22Rv1 (cell line): ENCODE data around the gene LYPD3.

Experiments used
- ZFX ChIP-seq: fragments of 450-650 bp; IDR thresholded peaks from 2 replicates; pipeline ENCODE4 v1.6.1; 2017; ENCODE audit warnings: antibody characterized with exemption, borderline replicate concordance
- TF ChIP-seq, protein P1 (sequence below): fragments of 450-650 bp; IDR thresholded peaks from 2 replicates; pipeline ENCODE4 v1.5.1; 2017; ENCODE audit warnings: mild to moderate bottlenecking

DNA sequence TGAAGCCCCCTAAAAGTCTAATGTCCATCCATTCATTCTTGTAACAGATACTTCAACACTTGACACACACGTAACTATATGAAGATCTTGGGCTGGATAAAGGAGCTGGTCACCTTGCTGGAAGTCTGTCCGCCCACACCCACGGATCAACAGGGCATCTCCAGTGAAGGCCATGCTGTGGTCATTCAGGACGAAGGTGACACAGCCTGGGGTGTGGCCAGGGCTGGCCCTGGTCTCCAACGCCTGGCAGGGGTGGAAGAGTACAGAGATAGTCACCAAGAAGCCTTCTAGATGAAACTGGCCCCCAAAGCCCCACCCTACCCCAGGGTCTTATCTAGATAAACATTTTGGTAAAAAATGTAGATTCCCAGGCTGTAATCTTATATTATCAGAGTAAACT, 45.9 kb upstream of the LYPD3 start:
- TF ChIP-seq, protein P1, sequence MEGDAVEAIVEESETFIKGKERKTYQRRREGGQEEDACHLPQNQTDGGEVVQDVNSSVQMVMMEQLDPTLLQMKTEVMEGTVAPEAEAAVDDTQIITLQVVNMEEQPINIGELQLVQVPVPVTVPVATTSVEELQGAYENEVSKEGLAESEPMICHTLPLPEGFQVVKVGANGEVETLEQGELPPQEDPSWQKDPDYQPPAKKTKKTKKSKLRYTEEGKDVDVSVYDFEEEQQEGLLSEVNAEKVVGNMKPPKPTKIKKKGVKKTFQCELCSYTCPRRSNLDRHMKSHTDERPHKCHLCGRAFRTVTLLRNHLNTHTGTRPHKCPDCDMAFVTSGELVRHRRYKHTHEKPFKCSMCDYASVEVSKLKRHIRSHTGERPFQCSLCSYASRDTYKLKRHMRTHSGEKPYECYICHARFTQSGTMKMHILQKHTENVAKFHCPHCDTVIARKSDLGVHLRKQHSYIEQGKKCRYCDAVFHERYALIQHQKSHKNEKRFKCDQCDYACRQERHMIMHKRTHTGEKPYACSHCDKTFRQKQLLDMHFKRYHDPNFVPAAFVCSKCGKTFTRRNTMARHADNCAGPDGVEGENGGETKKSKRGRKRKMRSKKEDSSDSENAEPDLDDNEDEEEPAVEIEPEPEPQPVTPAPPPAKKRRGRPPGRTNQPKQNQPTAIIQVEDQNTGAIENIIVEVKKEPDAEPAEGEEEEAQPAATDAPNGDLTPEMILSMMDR, result no peak
- no peak for TF ChIP-seq ZFX
